ENCODE data around the gene RFPL2.
A peak's percentile ranks its signal among the peaks of the same experiment; 100 is the strongest.

GRCh38 chr22:32175683-32176644 lies 28.9 kb downstream of the RFPL2 start:
- no peak for TF ChIP-seq RELA (CRISPR knock-in tag; IDR thresholded peaks at IDR 0.05; ENCODE audit: borderline replicate concordance)
- TF ChIP-seq CREB1 (CRISPR knock-in tag; IDR thresholded peaks at IDR 0.05): 0 out of 2 replicates have a peak, but pooled peaks have one; percentile 63
- no peak for TF ChIP-seq CBFB (CRISPR knock-in tag; IDR thresholded peaks at IDR 0.05; ENCODE audit: low read depth)
- no peak for TF ChIP-seq CTCF (IDR thresholded peaks at IDR 0.05)
- no peak for TF ChIP-seq E2F5 (CRISPR knock-in tag; IDR thresholded peaks at IDR 0.05)
- no peak for TF ChIP-seq ZNF317 (CRISPR knock-in tag; IDR thresholded peaks at IDR 0.05; ENCODE audit: borderline replicate concordance, low read depth)

Data from WTC11 (cell line).